GM10266 (cell line): Measurements from ENCODE around the gene TELO2.

ENCODE experiments used
- DNase-seq: peaks from one replicate; pipeline ENCODE4 v3.0.0; 2012; ENCODE audit errors: extremely low spot score
- CTCF ChIP-seq: IDR thresholded peaks from 2 replicates; pipeline ENCODE4 v1.5.1; 2012; ENCODE audit warnings: mild to moderate bottlenecking, low read depth; ENCODE audit not compliant: control insufficient read depth, insufficient read depth; ENCODE audit errors: missing control alignments

Gene TELO2

GRCh38 chr16:1453316-1453715 lies 39.8 kb upstream of the TELO2 start:
- DNase-seq, result no peak
- TF ChIP-seq CTCF, result no peak

- DNase-seq, result no peak
- TF ChIP-seq CTCF, result no peak
Measured at GRCh38 chr16:1454561-1454960, 38.6 kb upstream of the TELO2 start.

GRCh38 chr16:1455190-1456171 lies 37.7 kb upstream of the TELO2 start:
- TF ChIP-seq CTCF, result no peak
- no peak for DNase-seq

GRCh38 chr16:1456951-1457350 lies 36.2 kb upstream of the TELO2 start:
- no peak for TF ChIP-seq CTCF
- no peak for DNase-seq

GRCh38 chr16:1457489-1458245 lies 35.5 kb upstream of the TELO2 start:
- DNase-seq, result no peak
- no peak for TF ChIP-seq CTCF

- TF ChIP-seq CTCF, result no peak
- DNase-seq, result no peak
Measured at GRCh38 chr16:1458336-1458976, 34.7 kb upstream of the TELO2 start.

- no peak for TF ChIP-seq CTCF
- peak; percentile 79 for DNase-seq
Measured at GRCh38 chr16:1458977-1459341, 34.2 kb upstream of the TELO2 start.
